Natural killer cell (primary cell): Measurements from ENCODE around the gene GPR63. TPM values are rescaled to one million over a fixed set of nuclear protein-coding genes. Genes with fewer than 3 reads are reported as not detected.

Experiments
- ATAC-seq, 3 donors: fragments of 150-1000 bp in 2 of 3; fragments of 200-7000 bp in 1 of 3; cut with Tn5 transposase; 1 replicate in 1 of 3; 2 replicates in 2 of 3; pipeline ENCODE4 v1.10.0; 2021; ENCODE audit warnings: mild to moderate bottlenecking in 2 of 3, moderate library complexity in 2 of 3
- DNase-seq, 2 donors: peaks; one replicate each; pipeline versions ENCODE4 v3.0.0 to v3.0.0-alpha.2; 2013 to 2021; ENCODE audit warnings: mixed read lengths in 1 of 2
- H3K27ac ChIP-seq: one replicate; pipeline ENCODE4 v1.5.1; 2013; ENCODE audit warnings: mild to moderate bottlenecking, low read length
- H3K27me3 ChIP-seq: one replicate; pipeline ENCODE4 v1.6.1; 2013; ENCODE audit warnings: low read length; ENCODE audit not compliant: control insufficient read depth, insufficient read depth
- H3K36me3 ChIP-seq: one replicate; pipeline ENCODE4 v1.6.1; 2013; ENCODE audit warnings: low read length; ENCODE audit not compliant: control insufficient read depth, insufficient read depth
- H3K4me1 ChIP-seq: one replicate; pipeline ENCODE4 v1.6.1; 2013; ENCODE audit warnings: low read length; ENCODE audit not compliant: control insufficient read depth, insufficient read depth
- H3K4me3 ChIP-seq: one replicate; pipeline ENCODE4 v1.5.1; 2013; ENCODE audit warnings: low read length
- H3K9me3 ChIP-seq: one replicate; pipeline ENCODE4 v1.6.1; 2013; ENCODE audit warnings: low read length; ENCODE audit not compliant: control insufficient read depth, insufficient read depth
- H3K27ac Mint-ChIP-seq, 2 donors: one replicate each; pipeline ENCODE4 v1.8.0; 2022; ENCODE audit warnings: mild to moderate bottlenecking in 2 of 2, mixed read lengths in 2 of 2, moderate library complexity in 1 of 2
- H3K27me3 Mint-ChIP-seq, 2 donors: one replicate each; pipeline ENCODE4 v1.8.0; 2022; ENCODE audit warnings: low read depth in 2 of 2, mixed read lengths in 2 of 2
- H3K36me3 Mint-ChIP-seq: one replicate; pipeline ENCODE4 v1.8.0; 2022; ENCODE audit warnings: mixed read lengths
- H3K4me1 Mint-ChIP-seq, 2 donors: one replicate each; pipeline ENCODE4 v1.8.0; 2022; ENCODE audit warnings: mixed read lengths in 2 of 2
- H3K4me3 Mint-ChIP-seq: one replicate; pipeline ENCODE4 v1.8.0; 2022; ENCODE audit warnings: mild to moderate bottlenecking, moderate library complexity, mixed read lengths
- H3K9me3 Mint-ChIP-seq, 2 donors: one replicate each; pipeline ENCODE4 v1.8.0; 2022; ENCODE audit warnings: mixed read lengths in 2 of 2
- CTCF ChIP-seq: fragments of 200-600 bp; IDR thresholded peaks from one replicate; pipeline ENCODE4 v1.8.0; 2022; ENCODE audit warnings: antibody characterized with exemption
- WGBS: methylation state at CpG from one replicate; pipeline ENCODE4 v1.1.7; 2013; ENCODE audit warnings: missing lambda C conversion rate; ENCODE audit not compliant: insufficient coverage; 5-methylcytosine and 5-hydroxymethylcytosine counted together
- intact Hi-C: fragments of 100-400 bp; cut with micrococcal nuclease; formaldehyde crosslinking; loops from one replicate; pipeline ENCODE4 v1.14.2; 2022
- total RNA-seq, 4 donors: library from RNA; stranded (reverse); fragments of 120-200 nt in 1 of 4; gene quantifications; one replicate each; pipeline versions ENCODE4 v1.2.3 to v1.2.4, GENCODE V29; 2013 to 2022

GPR63 gene
- total RNA-seq, 3 donors from 2014 or later (not counting 1 experiment from before 2014, with no cell fraction given): 0.07 to 0.31 (median 0.08) TPM

- Histone ChIP-seq H3K4me1 (no peaks in the 10 kb centered on the region), H3K27me3 (no peaks in the 10 kb centered on the region), H3K9me3 (no peaks in the 10 kb centered on the region), H3K36me3 (no peaks in the 10 kb centered on the region), H3K4me3 (no peak overlapping the region), H3K27ac (no peak overlapping the region)
- intact Hi-C loops: no loop called here
- Mint-ChIP-seq H3K27ac (no peak overlapping the region), H3K4me3 (no peak overlapping the region), H3K9me3 (no peaks in the 10 kb centered on the region), H3K36me3 (no peaks in the 10 kb centered on the region), H3K27me3 (no peaks in the 10 kb centered on the region), H3K4me1 (no peaks in the 10 kb centered on the region)
- no peak for TF ChIP-seq CTCF
- ATAC-seq: no peak
- WGBS: no CpG with 5 or more reads among the region's 1 CpG
- no peak for DNase-seq
These were observed 42.3 kb downstream of the GPR63 start for GRCh38 chr6:96794980-96795379.

- H3K4me1 Mint-ChIP-seq: no peaks in the 10 kb centered on the region
- no peak for DNase-seq
- H3K27me3 Mint-ChIP-seq: no peaks in the 10 kb centered on the region
- Histone ChIP-seq H3K9me3 (no peaks in the 10 kb centered on the region), H3K36me3 (no peaks in the 10 kb centered on the region), H3K27ac (no peak overlapping the region), H3K27me3 (no peaks in the 10 kb centered on the region), H3K4me1 (no peaks in the 10 kb centered on the region), H3K4me3 (no peak overlapping the region)
- intact Hi-C loops: no loop called here
- no peak for TF ChIP-seq CTCF
- H3K27ac Mint-ChIP-seq: no peak overlapping the region
- WGBS: 89% methylated on average over 4 of the region's 4 CpGs
- H3K4me3 Mint-ChIP-seq: no peak overlapping the region
- no peaks in the 10 kb centered on the region for H3K36me3 Mint-ChIP-seq
- no peaks in the 10 kb centered on the region for H3K9me3 Mint-ChIP-seq
- no peak for ATAC-seq
These were observed 44.6 kb downstream of the GPR63 start for GRCh38 chr6:96792561-96793190.

- Histone ChIP-seq H3K4me1 (no peaks in the 10 kb centered on the region), H3K36me3 (no peaks in the 10 kb centered on the region), H3K9me3 (no peaks in the 10 kb centered on the region), H3K27me3 (no peaks in the 10 kb centered on the region), H3K27ac (no peak overlapping the region), H3K4me3 (no peak overlapping the region)
- intact Hi-C loops: no loop called here
- Mint-ChIP-seq H3K4me1 (no peaks in the 10 kb centered on the region), H3K27ac (no peak overlapping the region), H3K9me3 (no peaks in the 10 kb centered on the region), H3K36me3 (no peaks in the 10 kb centered on the region), H3K27me3 (no peaks in the 10 kb centered on the region), H3K4me3 (no peak overlapping the region)
- ATAC-seq (no peak), DNase-seq (no peak)
- 75% methylated on average over 2 of the region's 3 CpGs for WGBS
- TF ChIP-seq CTCF: no peak
These were observed 47.4 kb downstream of the GPR63 start for GRCh38 chr6:96789871-96790270.
